Upper lobe of left lung (tissue), 6 donors: ENCODE data around the gene ACTN1. TPM values are rescaled to one million over a fixed set of nuclear protein-coding genes. Genes with fewer than 3 reads are reported as not detected.

Experiments used
- ATAC-seq, 2 donors: fragments of 200-7000 bp; cut with Tn5 transposase; one replicate each; pipeline ENCODE4 v1.9.1; 2022; ENCODE audit warnings: mild to moderate bottlenecking in 2 of 2, moderate library complexity in 2 of 2; ENCODE audit not compliant: low FRiP score in 2 of 2
- DNase-seq, 2 donors: peaks; one replicate each; pipeline ENCODE4 v3.0.0-alpha.2; 2019 to 2020
- H3K27ac ChIP-seq, 4 donors: fragments of 200-600 bp; sonication (generic); one replicate each; pipeline ENCODE4 v1.5.1; 2016 to 2019
- H3K27me3 ChIP-seq, 4 donors: fragments of 200-600 bp; sonication (generic); one replicate each; pipeline ENCODE4 v1.5.1; 2017 to 2019
- H3K36me3 ChIP-seq, 4 donors: fragments of 200-600 bp; sonication (generic); one replicate each; pipeline ENCODE4 v1.5.1; 2016 to 2019
- H3K4me1 ChIP-seq, 4 donors: fragments of 200-600 bp; sonication (generic); one replicate each; pipeline ENCODE4 v1.5.1; 2018 to 2019
- H3K4me3 ChIP-seq, 4 donors: fragments of 200-600 bp; sonication (generic); one replicate each; pipeline ENCODE4 v1.5.1; 2017 to 2019; ENCODE audit warnings: mild to moderate bottlenecking in 2 of 4, moderate library complexity in 1 of 4
- H3K9me3 ChIP-seq, 4 donors: fragments of 200-600 bp; sonication (generic); one replicate each; pipeline ENCODE4 v1.5.1; 2018 to 2019
- CTCF ChIP-seq, 6 experiments: fragments of 450-650 bp in 4 of 6; fragments of 200-600 bp in 2 of 6; sonication (generic) in 2 of 6; IDR thresholded peaks; one replicate each; pipeline ENCODE4 v1.5.1; 2016 to 2019; ENCODE audit warnings: antibody characterized with exemption in 6 of 6
- EP300 ChIP-seq, 4 donors: sonication (generic); formaldehyde crosslinking; IDR thresholded peaks; one replicate each; pipeline ENCODE4 v1.5.1; 2017; ENCODE audit warnings: antibody characterized with exemption in 4 of 4, control low read depth in 2 of 4
- POLR2A ChIP-seq, 4 donors: fragments of 450-650 bp; IDR thresholded peaks; one replicate each; pipeline ENCODE4 v1.5.1; 2016 to 2017; ENCODE audit warnings: antibody characterized with exemption in 4 of 4, mild to moderate bottlenecking in 2 of 4
- POLR2AphosphoS5 ChIP-seq, 2 donors: sonication (generic); formaldehyde crosslinking; IDR thresholded peaks; one replicate each; pipeline ENCODE4 v1.5.1; 2017; ENCODE audit warnings: antibody characterized with exemption in 2 of 2
- WGBS, 2 donors: methylation state at CpG; one replicate each; pipeline ENCODE4 v1.1.5; 2017 to 2018; 5-methylcytosine and 5-hydroxymethylcytosine counted together
- total RNA-seq, 6 donors: library from RNA; depleted of rRNA in 4 of 6; stranded (reverse); fragments of >200 nt in 4 of 6; gene quantifications; one replicate each; pipeline versions ENCODE4 v1.1.0 to v1.2.1, GENCODE V29; 2016 to 2021
- donor health status: DM: no; HTN: no; CAD: no; lungs with moderate emphysema.
- donor health status: DM: no; HTN: yes; CAD: no; lungs with severe emphysema.

ACTN1 gene
- total RNA-seq, 6 donors from 2014 or later, result 117 to 195 (median 157) TPM

GRCh38 chr14:68925373-68925772, 53.7 kb downstream of the ACTN1 start:
- H3K36me3 ChIP-seq, result peaks cover 3 to 34% (median 7%) of the 10 kb centered on the region in 4 donors
- DNase-seq, result no peak
- no peak for ATAC-seq

GRCh38 chr14:68924186-68925158, 54.6 kb downstream of the ACTN1 start:
- Histone ChIP-seq H3K27ac (peak overlapping the region; percentile 6 to 85 (median 47)), H3K27me3 (no peaks in the 10 kb centered on the region), H3K4me1 (peaks cover 17 to 54% (median 24%) of the 10 kb centered on the region in 4 donors), H3K4me3 (no peak overlapping the region), H3K9me3 (peaks cover 0 to 6% (median 0%) of the 10 kb centered on the region in 4 donors), H3K36me3 (peaks cover 3 to 43% (median 13%) of the 10 kb centered on the region in 4 donors)
- ATAC-seq (peak in 1 of 2 donors; percentile 19), DNase-seq (no peak)
- peak in 1 of 2 donors; percentile 14 for TF ChIP-seq POLR2AphosphoS5 (IDR thresholded peaks at IDR 0.05)
- no peak for TF ChIP-seq CTCF (IDR thresholded peaks at IDR 0.05)
- TF ChIP-seq POLR2A (IDR thresholded peaks at IDR 0.05), result no peak
- 70 to 75% methylated on average over 12 of the region's 12 CpGs for WGBS, 2 donors

More at GRCh38 chr14:68925373-68925772, 53.7 kb downstream of the ACTN1 start:
- H3K9me3 ChIP-seq, result peaks cover 0 to 6% (median 0%) of the 10 kb centered on the region in 4 donors
- no peak overlapping the region for H3K4me3 ChIP-seq
- TF ChIP-seq CTCF (IDR thresholded peaks at IDR 0.05) (no peak), EP300 (IDR thresholded peaks at IDR 0.05) (no peak), POLR2A (IDR thresholded peaks at IDR 0.05) (no peak), POLR2AphosphoS5 (IDR thresholded peaks at IDR 0.05) (no peak)
- peak overlapping the region in 2 of 4 donors; percentile 30 to 85 for H3K27ac ChIP-seq
- H3K27me3 ChIP-seq, result no peaks in the 10 kb centered on the region
- peaks cover 24 to 60% (median 28%) of the 10 kb centered on the region in 4 donors for H3K4me1 ChIP-seq
- 97% methylated on average over 8 to 9 of the region's 10 CpGs for WGBS, 2 donors

GRCh38 chr14:68922886-68923285, 56.2 kb downstream of the ACTN1 start:
- WGBS, 2 donors, result 81 to 82% methylated on average over 7 of the region's 7 CpGs
- no peak for ATAC-seq
- Histone ChIP-seq H3K36me3 (peaks cover 3 to 55% (median 20%) of the 10 kb centered on the region in 4 donors), H3K4me1 (peaks cover 3 to 41% (median 14%) of the 10 kb centered on the region in 4 donors), H3K9me3 (peaks cover 0 to 6% (median 0%) of the 10 kb centered on the region in 4 donors), H3K27me3 (no peaks in the 10 kb centered on the region), H3K4me3 (no peak overlapping the region), H3K27ac (peak overlapping the region in 2 of 4 donors; percentile 35 to 85)
- no peak for DNase-seq
- TF ChIP-seq POLR2AphosphoS5 (IDR thresholded peaks at IDR 0.05) (no peak), POLR2A (IDR thresholded peaks at IDR 0.05) (no peak), EP300 (IDR thresholded peaks at IDR 0.05) (no peak), CTCF (IDR thresholded peaks at IDR 0.05) (no peak)

GRCh38 chr14:68922201-68922621, 56.9 kb downstream of the ACTN1 start:
- ATAC-seq, result no peak
- peak overlapping the region in 1 of 4 donors; percentile 59 for H3K27ac ChIP-seq
- H3K27me3 ChIP-seq, result no peaks in the 10 kb centered on the region
- H3K36me3 ChIP-seq, result peaks cover 3 to 60% (median 23%) of the 10 kb centered on the region in 4 donors
- peaks cover 0 to 6% (median 0%) of the 10 kb centered on the region in 4 donors for H3K9me3 ChIP-seq
- WGBS, 2 donors, result 43 to 55% methylated on average over 3 to 6 of the region's 6 CpGs
- H3K4me3 ChIP-seq, result no peak overlapping the region
- no peak for TF ChIP-seq CTCF (IDR thresholded peaks at IDR 0.05)
- TF ChIP-seq POLR2A (IDR thresholded peaks at IDR 0.05), result no peak
- no peak for TF ChIP-seq EP300 (IDR thresholded peaks at IDR 0.05)
- no peak for TF ChIP-seq POLR2AphosphoS5 (IDR thresholded peaks at IDR 0.05)
- H3K4me1 ChIP-seq, result peaks cover 0 to 36% (median 12%) of the 10 kb centered on the region in 4 donors
- no peak for DNase-seq
